ENCODE results near the gene MFF. TPM values are rescaled to one million over a fixed set of nuclear protein-coding genes. Genes with fewer than 3 reads are reported as not detected.

The MFF gene
- total and polyA plus RNA-seq, 9 donors, result 56.3 to 71.5 (median 66.7) TPM

DNA sequence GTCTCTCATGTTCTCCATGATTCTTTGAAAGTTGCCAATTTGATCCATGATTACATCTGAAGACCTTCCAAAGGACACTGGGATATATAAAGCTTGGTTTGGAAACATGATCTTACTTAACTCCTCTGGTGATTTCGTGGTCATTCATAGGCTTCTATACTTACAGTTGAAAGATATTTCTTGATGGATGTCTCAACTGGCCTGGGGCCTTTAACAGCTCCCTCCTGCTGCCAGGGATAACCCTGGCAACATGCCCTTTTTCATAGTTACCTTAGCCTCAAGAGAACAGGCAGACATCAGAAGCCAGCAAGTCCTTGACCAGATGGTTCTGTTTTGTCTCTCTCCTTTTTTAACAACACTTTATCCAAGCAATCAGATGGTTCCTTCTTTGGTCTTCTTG, 23.5 kb upstream of the MFF start:
- Histone ChIP-seq H3K27me3 (ENCODE audit: control insufficient read depth, insufficient read depth, low read length) (no peaks in the 10 kb centered on the region), H3K27ac (ENCODE audit: low read length) (no peak overlapping the region), H3K4me3 (ENCODE audit: low read length) (no peak overlapping the region), H3K4me1 (ENCODE audit: control insufficient read depth, insufficient read depth, low read length) (no peaks in the 10 kb centered on the region), H3K9me3 (replicated peaks; ENCODE audit: control insufficient read depth, low read depth, low read length) (no peaks in the 10 kb centered on the region), H3K36me3 (ENCODE audit: control insufficient read depth, insufficient read depth, low read length) (no peaks in the 10 kb centered on the region)
- DNase-seq, result peak; percentile 23
- no CpG with 5 or more reads among the region's 1 CpG for WGBS (ENCODE audit: insufficient coverage)

DNA sequence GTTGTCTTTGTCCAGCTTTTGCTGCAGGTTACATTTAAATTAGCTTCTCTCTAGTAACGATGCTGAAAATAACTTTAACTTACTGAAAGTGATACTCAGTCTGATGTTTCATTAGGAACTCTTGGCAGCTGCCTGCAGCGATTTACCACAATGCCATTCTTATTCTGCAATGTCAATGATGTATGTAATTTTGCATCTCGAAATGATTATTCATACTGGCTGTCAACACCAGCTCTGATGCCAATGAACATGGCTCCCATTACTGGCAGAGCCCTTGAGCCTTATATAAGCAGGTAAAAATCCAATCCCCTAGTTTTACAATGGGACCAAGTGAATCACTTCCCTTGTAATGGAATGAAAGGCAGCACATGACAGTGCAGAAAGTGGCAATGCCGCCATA, 16.3 kb upstream of the MFF start:
- no peaks in the 10 kb centered on the region for H3K9me3 ChIP-seq (replicated peaks; ENCODE audit: control insufficient read depth, low read depth, low read length)
- DNase-seq, result peak; percentile 22
- no peaks in the 10 kb centered on the region for H3K27me3 ChIP-seq (ENCODE audit: control insufficient read depth, insufficient read depth, low read length)
- WGBS (ENCODE audit: insufficient coverage), result no CpG with 5 or more reads among the region's 4 CpGs
- no peaks in the 10 kb centered on the region for H3K36me3 ChIP-seq (ENCODE audit: control insufficient read depth, insufficient read depth, low read length)
- H3K27ac ChIP-seq (ENCODE audit: low read length), result no peak overlapping the region
- no peaks in the 10 kb centered on the region for H3K4me1 ChIP-seq (ENCODE audit: control insufficient read depth, insufficient read depth, low read length)
- no peak overlapping the region for H3K4me3 ChIP-seq (ENCODE audit: low read length)

DNA sequence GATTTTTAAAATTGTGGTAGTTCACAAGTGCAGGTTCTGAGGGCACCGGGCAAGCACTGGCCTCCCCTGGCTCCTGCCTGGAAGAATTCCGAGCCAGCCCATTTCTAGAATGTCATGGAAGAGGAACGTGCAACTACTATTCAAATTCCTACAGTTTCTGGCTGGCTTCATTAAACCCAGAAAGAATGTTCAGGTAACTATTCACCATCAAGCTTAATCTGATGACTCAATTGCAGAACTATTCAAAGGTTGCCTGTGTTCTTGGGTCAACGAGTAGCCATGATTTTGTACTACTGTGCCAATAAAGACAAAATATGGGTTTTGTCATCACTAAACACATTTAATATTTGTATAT, 14.3 kb upstream of the MFF start:
- no peaks in the 10 kb centered on the region for H3K36me3 ChIP-seq (ENCODE audit: control insufficient read depth, insufficient read depth, low read length)
- DNase-seq, result no peak
- no peaks in the 10 kb centered on the region for H3K4me1 ChIP-seq (ENCODE audit: control insufficient read depth, insufficient read depth, low read length)
- H3K4me3 ChIP-seq (ENCODE audit: low read length), result no peak overlapping the region
- H3K9me3 ChIP-seq (replicated peaks; ENCODE audit: control insufficient read depth, low read depth, low read length), result no peaks in the 10 kb centered on the region
- no peak overlapping the region for H3K27ac ChIP-seq (ENCODE audit: low read length)
- no peaks in the 10 kb centered on the region for H3K27me3 ChIP-seq (ENCODE audit: control insufficient read depth, insufficient read depth, low read length)
- 100% methylated on average over 3 of the region's 4 CpGs for WGBS (ENCODE audit: insufficient coverage)

DNA sequence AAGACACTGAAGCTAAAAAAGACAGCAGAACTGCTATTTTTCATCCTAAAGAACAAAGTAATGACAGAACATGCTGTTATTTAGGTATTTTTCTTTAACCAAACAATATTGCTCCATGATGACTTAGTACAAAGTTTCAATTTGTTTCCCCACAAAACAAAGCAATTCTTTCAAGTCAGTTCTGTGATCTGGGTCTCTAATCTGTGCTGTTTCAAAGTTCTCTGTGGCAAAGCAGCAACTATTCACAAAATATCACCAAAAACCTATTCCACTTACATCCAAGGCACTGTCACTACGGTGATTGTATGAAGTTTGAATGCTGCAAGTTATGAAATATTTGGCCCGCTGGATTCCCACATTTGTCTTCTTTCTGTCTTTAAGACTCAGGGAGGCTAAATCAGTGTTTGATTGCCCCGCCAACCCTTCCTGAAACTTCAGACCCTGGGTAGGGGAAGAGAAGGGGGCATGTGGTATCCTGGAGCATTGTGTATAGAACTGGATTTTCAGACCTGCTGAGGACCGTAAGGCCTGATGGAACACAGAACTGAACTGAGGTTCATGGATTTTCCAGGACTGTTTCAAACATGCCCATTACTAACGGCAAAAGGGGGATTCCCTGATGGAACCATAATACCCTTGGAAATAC, 13.1 kb upstream of the MFF start:
- H3K27me3 ChIP-seq (ENCODE audit: control insufficient read depth, insufficient read depth, low read length), result no peaks in the 10 kb centered on the region
- H3K4me3 ChIP-seq (ENCODE audit: low read length), result no peak overlapping the region
- no peaks in the 10 kb centered on the region for H3K9me3 ChIP-seq (replicated peaks; ENCODE audit: control insufficient read depth, low read depth, low read length)
- WGBS (ENCODE audit: insufficient coverage), result 100% methylated on average over 2 of the region's 5 CpGs
- H3K4me1 ChIP-seq (ENCODE audit: control insufficient read depth, insufficient read depth, low read length), result no peaks in the 10 kb centered on the region
- DNase-seq, result no peak
- H3K27ac ChIP-seq (ENCODE audit: low read length), result no peak overlapping the region
- H3K36me3 ChIP-seq (ENCODE audit: control insufficient read depth, insufficient read depth, low read length), result no peaks in the 10 kb centered on the region

DNA sequence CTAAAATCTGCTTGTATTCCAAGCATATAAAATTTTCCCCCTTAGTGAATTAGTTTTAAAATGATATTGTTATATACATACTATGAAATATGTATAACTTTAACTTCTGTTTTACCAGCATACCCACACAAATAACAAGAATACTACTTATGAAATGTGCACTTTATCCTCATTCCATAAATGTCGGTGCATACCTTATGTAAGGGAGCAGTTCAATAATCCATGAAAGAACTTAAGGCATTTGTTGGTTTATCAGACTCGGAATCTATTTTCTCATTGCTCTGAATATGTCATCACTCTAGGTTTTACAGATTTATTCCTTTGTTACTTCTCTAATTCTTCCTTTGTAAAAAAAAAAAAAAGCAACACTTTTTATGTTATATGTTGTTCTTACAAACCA, 12.5 kb upstream of the MFF start:
- H3K4me3 ChIP-seq (ENCODE audit: low read length), result no peak overlapping the region
- WGBS (ENCODE audit: insufficient coverage), result no CpG with 5 or more reads among the region's 2 CpGs
- H3K27me3 ChIP-seq (ENCODE audit: control insufficient read depth, insufficient read depth, low read length), result no peaks in the 10 kb centered on the region
- DNase-seq, result no peak
- H3K27ac ChIP-seq (ENCODE audit: low read length), result no peak overlapping the region
- H3K9me3 ChIP-seq (replicated peaks; ENCODE audit: control insufficient read depth, low read depth, low read length), result no peaks in the 10 kb centered on the region
- H3K36me3 ChIP-seq (ENCODE audit: control insufficient read depth, insufficient read depth, low read length), result no peaks in the 10 kb centered on the region
- no peaks in the 10 kb centered on the region for H3K4me1 ChIP-seq (ENCODE audit: control insufficient read depth, insufficient read depth, low read length)

DNA sequence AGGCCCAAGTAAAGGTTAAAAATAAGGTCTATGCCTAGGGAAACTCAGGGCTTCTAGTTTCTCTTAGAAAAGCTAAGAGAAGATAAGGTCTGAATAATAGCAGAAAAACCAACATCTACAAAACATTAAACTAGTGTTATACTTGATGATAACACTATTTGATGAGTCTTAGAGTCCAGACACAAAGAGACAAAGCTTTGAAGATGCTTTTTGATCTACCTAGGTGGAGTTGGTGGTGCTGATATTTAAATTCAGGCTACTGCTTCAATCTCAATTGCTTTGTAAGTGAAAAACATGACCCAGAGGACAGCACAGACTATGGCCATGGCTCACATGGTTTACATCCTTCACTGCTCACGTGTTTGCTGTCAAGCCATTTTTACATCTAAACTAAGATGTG, 11.7 kb upstream of the MFF start:
- no peak overlapping the region for H3K4me3 ChIP-seq (ENCODE audit: low read length)
- no peak for DNase-seq
- 60% methylated on average over 1 of the region's 1 CpG for WGBS (ENCODE audit: insufficient coverage)

DNA sequence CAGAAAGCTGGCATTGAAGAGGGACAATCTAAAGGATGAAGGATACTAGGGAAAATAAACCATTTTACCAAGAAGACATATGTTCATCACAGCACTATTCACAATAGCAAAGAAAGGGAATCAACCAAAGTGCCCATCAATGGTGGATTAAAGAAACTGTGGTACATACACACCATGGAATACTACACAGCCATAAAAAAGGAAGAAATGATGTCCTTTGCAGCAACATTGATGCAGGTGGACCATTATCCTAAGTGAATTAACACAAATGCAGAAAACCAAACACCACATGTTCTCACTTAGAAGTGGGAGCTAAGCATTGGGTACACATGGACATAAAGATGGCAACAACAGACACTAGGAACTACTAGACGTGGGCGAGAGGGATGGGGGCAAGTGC, 7.2 kb upstream of the MFF start:
- DNase-seq, result no peak
- Histone ChIP-seq H3K27me3 (ENCODE audit: control insufficient read depth, insufficient read depth, low read length) (no peaks in the 10 kb centered on the region), H3K36me3 (ENCODE audit: control insufficient read depth, insufficient read depth, low read length) (no peaks in the 10 kb centered on the region), H3K9me3 (replicated peaks; ENCODE audit: control insufficient read depth, low read depth, low read length) (no peaks in the 10 kb centered on the region), H3K4me1 (ENCODE audit: control insufficient read depth, insufficient read depth, low read length) (no peaks in the 10 kb centered on the region), H3K27ac (ENCODE audit: low read length) (no peak overlapping the region), H3K4me3 (ENCODE audit: low read length) (no peak overlapping the region)
- WGBS (ENCODE audit: insufficient coverage), result no CpG with 5 or more reads among the region's 2 CpGs

More for the DNA sequence above, 11.7 kb upstream of the MFF start:
- Histone ChIP-seq H3K4me1 (ENCODE audit: control insufficient read depth, insufficient read depth, low read length) (no peaks in the 10 kb centered on the region), H3K27me3 (ENCODE audit: control insufficient read depth, insufficient read depth, low read length) (no peaks in the 10 kb centered on the region), H3K27ac (ENCODE audit: low read length) (no peak overlapping the region), H3K9me3 (replicated peaks; ENCODE audit: control insufficient read depth, low read depth, low read length) (no peaks in the 10 kb centered on the region), H3K36me3 (ENCODE audit: control insufficient read depth, insufficient read depth, low read length) (no peaks in the 10 kb centered on the region)

DNA sequence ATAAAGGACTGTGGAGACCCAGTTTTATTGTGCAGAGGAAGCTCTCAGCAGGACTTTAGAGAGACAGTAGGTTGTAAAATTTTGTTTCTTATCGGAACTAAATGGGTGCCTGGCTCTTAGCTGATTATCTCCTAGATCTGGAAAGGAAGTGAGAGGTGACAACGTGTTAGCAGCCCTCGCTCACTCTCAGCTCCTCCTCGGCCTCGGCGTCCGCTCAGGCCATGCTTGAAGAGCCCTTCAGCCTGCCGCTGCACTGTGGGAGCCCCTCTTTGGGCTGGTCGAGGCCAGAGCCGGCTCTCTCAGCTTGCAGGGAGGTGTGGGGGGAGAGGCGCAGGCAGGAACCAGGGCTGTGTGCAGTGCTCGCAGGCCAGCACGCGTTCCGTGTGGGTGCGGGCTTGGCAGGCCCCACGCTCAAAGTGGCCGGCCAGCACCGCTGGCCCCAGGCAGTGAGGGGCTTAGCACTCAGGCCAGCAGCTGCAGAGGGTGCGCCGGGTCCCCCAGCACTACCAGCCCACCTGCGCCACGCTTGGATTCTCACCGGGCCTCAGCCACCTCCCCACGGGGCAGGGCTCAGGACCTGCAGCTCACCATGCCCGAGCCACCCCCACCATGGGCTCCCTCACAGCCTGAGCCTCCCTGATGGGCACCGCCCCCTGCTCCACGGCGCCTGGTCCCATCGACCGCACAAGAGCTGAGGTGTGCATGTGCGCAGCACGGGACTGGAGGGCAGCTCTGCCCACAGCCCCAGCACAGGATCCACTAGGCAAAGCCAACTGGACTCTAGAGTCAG, 4.6 kb upstream of the MFF start:
- H3K27me3 ChIP-seq (ENCODE audit: control insufficient read depth, insufficient read depth, low read length), result no peaks in the 10 kb centered on the region
- H3K36me3 ChIP-seq (ENCODE audit: control insufficient read depth, insufficient read depth, low read length), result no peaks in the 10 kb centered on the region
- DNase-seq, result no peak
- no peak overlapping the region for H3K4me3 ChIP-seq (ENCODE audit: low read length)
- no peak overlapping the region for H3K27ac ChIP-seq (ENCODE audit: low read length)
- peaks cover 3% of the 10 kb centered on the region for H3K4me1 ChIP-seq (ENCODE audit: control insufficient read depth, insufficient read depth, low read length)
- H3K9me3 ChIP-seq (replicated peaks; ENCODE audit: control insufficient read depth, low read depth, low read length), result no peaks in the 10 kb centered on the region
- 88% methylated on average over 27 of the region's 33 CpGs for WGBS (ENCODE audit: insufficient coverage)

DNA sequence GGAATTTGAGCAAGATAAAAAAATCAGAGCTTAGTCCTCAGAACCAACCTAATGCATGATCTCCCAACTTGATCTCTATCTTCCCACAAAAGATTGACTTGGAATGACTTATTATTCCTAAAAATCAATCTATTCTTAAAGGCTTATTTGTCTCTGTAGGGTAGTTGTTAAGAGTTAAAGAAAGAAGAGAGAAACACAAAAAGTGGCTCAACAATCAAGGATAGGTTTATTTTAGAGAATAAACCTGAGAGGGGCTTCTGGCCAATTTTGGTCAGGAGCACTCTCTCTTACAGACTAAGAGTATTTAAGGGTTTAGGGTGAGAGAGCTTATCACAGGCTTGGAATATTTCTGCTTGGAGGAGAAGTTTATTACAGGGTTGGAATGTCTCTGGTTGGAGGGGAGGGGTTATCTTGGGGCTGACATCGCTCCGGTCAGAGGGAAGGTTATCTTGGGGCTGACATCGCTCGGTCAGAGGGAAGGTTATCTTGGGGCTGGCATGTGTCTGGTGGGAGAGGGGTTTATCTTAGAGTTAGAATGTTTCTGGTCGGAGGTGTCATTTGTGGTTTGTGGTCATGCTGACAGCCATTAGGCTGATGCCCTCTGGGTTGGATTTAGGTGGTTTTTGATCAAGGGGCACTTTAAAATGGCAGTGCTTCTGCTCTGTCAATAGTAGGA, 2.4 kb upstream of the MFF start:
- WGBS (ENCODE audit: insufficient coverage), result 96% methylated on average over 5 of the region's 5 CpGs
- no peaks in the 10 kb centered on the region for H3K9me3 ChIP-seq (replicated peaks; ENCODE audit: control insufficient read depth, low read depth, low read length)

DNA sequence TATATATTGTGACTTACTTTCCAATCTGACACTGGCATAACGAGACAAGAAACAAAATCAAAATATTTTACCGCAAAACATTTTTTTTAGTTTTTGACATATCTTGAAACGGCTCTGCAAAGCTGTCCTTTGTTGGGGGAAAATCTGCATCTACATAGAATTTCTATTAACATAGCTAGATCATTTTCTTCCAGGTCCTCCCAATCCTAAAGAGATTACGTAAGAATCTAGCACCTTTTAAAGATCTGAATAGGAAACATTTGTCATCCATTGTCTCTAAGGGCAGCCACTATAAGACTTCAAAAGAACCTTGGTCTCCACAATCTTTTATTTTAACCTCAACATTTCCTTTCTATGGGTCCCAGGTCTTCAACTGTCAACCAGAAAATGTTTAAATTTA, 1.2 kb upstream of the MFF start:
- Histone ChIP-seq H3K4me3 (ENCODE audit: low read length) (no peak overlapping the region), H3K4me1 (ENCODE audit: control insufficient read depth, insufficient read depth, low read length) (peaks cover 5% of the 10 kb centered on the region), H3K9me3 (replicated peaks; ENCODE audit: control insufficient read depth, low read depth, low read length) (no peaks in the 10 kb centered on the region), H3K36me3 (ENCODE audit: control insufficient read depth, insufficient read depth, low read length) (no peaks in the 10 kb centered on the region), H3K27me3 (ENCODE audit: control insufficient read depth, insufficient read depth, low read length) (no peaks in the 10 kb centered on the region), H3K27ac (ENCODE audit: low read length) (no peak overlapping the region)
- no peak for DNase-seq
- WGBS (ENCODE audit: insufficient coverage), result 83% methylated on average over 1 of the region's 4 CpGs

More for the DNA sequence above, 2.4 kb upstream of the MFF start:
- no peak overlapping the region for H3K4me3 ChIP-seq (ENCODE audit: low read length)
- no peaks in the 10 kb centered on the region for H3K36me3 ChIP-seq (ENCODE audit: control insufficient read depth, insufficient read depth, low read length)
- H3K27ac ChIP-seq (ENCODE audit: low read length), result no peak overlapping the region
- DNase-seq, result no peak
- H3K4me1 ChIP-seq (ENCODE audit: control insufficient read depth, insufficient read depth, low read length), result peaks cover 5% of the 10 kb centered on the region
- H3K27me3 ChIP-seq (ENCODE audit: control insufficient read depth, insufficient read depth, low read length), result no peaks in the 10 kb centered on the region
